ENCODE data around the gene DDX51. TPM values are rescaled to one million over a fixed set of nuclear protein-coding genes. Genes with fewer than 3 reads are reported as not detected.
"Not testable (repeated sequence)": the region's sequence is repeated elsewhere in the genome, so short reads cannot be mapped to it uniquely, and the experiment has no call there.

The DDX51 gene
- total RNA-seq, 1 donor from 2014 or later: 5.1 TPM

DNA sequence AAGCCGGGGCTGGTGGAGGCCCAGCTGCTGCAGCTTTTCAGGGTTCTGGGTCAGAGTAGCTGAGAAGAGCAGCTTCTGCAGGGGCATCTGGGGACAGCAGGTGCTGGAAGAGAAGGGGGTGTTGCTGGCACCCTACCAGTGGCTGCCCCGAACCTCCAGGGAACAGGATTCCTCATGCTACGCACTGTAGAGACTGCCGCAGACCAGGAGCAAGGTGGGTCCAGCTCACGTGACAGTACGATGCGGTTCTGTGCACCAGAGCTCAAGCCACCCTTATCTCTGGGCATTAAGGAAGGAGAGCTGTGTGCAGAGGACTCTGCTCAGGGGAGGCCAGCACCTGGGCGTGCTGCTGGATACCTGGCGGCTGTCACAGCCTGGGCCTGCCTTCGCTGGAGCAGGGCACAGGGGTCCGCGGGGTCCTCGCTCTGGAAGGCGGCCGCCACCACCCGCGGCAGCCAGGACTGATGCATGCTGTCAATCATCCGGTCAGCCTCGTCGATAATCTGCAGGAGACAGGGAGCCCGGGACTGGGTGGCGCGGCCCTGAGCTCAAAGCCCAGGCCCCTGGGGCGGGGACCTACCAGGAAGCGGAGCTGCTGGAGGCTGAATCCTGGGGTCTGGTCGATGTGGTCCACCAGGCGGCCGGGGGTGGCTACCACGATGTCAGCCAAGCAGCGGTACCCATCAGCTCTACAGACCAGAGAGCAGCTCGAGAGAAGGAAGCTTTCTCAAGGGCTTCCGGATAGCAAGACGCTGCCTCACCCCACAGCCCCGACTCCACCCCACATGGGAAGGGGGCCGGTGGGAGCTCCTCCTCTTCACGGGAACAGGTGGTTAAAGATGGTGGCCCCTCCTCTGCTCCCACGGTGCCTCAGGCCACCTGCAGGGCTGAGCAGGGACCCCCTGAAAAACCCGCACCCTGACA lies 2.9 kb downstream of the DDX51 start:
- no peak for DNase-seq (ENCODE audit: low read depth in 2 of 2)

DNA sequence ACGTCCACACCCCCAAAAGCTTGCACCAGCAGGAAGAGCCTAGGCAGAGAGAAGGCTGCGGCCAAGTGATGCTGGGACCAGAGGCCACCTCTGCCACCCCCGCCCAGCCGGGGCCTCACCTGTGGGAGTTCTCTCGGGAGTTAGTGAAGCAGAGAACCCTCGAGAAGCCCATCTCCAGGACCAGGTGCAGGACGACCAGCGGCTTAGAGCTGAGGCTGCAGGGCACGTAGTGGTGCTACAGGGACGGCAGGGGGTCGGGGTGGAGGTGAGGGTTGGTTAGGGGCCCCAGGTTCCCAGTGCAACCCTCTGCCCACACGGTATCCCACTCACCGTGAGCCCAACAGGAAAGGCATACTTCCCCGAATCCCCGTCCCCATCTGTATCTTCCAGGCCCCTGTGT lies 3.6 kb downstream of the DDX51 start:
- DNase-seq (ENCODE audit: low read depth in 2 of 2): no peak

DNA sequence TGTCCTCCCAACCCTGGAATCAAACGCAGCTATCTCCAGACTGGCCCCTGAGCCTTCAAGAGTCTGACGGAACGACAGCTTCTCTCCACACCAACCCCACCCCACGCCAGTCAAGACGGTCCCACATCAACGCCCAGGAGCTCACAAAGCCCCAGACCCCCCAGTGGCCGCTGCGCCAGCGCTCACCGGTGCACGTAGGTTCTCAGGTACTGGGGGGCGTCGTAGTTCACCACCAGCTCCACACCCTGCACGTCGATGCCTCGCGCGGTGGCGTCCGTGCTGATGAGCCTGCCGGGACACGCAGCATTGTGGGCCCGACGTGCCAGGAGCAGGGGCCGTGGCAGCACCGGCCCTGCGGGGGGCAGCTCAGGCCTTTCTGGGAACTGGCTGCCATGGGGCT lies 4.2 kb downstream of the DDX51 start:
- no peak for DNase-seq (ENCODE audit: low read depth in 2 of 2)

GRCh38 chr12:132138941-132139871 lies 4.9 kb downstream of the DDX51 start:
- no peak for DNase-seq (ENCODE audit: low read depth in 2 of 2)

DNA sequence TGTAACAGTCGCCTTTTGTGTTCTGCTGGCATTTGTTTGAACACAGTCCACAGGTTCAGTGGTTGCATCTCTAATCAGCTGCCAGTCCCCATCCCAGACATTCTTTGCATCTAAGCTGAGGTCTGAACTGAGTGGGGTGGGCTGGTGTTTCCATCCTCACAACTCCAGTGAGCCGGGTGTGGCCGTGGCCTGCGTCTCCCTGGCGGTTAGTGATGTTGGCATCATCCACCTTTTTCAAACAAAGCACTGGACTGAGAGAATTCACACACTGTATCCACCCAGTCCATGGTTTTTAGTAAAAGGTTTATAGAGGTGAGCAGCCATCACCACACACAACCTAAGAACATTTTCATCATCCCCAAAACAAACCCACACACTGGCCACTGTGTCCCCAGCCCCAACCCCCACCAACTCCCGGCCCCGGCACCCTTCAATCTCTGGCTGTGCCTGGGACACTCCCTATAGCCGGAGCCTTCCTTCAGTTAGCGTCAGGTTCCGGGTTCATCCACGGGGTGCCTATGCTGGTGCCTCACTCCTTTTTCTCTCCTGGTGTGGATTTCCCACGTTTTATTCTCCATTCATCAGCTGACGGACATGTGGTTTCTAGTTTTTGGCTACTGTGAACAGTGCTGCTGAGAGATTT lies 6.5 kb downstream of the DDX51 start:
- DNase-seq (ENCODE audit: low read depth in 2 of 2): no peak

DNA sequence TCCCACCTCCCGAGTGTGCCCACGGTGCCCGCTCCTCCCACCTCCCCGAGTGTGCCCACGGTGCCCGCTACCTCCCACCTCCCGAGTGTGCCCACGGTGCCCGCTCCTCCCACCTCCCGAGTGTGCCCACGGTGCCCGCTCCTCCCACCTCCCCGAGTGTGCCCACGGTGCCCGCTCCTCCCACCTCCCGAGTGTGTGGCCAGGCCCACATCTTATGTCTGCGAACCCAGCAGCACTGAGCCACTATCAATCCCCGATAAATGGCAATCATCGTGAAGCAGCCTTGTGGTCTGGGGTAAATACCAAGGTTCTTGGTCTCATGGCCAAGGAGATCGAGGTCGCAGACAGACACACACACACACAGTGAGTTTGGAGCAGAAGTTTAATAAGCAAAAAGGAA lies 7.9 kb downstream of the DDX51 start:
- DNase-seq (ENCODE audit: low read depth in 2 of 2): not testable (repeated sequence)

- not testable (repeated sequence) for DNase-seq (ENCODE audit: low read depth in 2 of 2)
Measured at GRCh38 chr12:132134653-132135183, 9.4 kb downstream of the DDX51 start.

DNA sequence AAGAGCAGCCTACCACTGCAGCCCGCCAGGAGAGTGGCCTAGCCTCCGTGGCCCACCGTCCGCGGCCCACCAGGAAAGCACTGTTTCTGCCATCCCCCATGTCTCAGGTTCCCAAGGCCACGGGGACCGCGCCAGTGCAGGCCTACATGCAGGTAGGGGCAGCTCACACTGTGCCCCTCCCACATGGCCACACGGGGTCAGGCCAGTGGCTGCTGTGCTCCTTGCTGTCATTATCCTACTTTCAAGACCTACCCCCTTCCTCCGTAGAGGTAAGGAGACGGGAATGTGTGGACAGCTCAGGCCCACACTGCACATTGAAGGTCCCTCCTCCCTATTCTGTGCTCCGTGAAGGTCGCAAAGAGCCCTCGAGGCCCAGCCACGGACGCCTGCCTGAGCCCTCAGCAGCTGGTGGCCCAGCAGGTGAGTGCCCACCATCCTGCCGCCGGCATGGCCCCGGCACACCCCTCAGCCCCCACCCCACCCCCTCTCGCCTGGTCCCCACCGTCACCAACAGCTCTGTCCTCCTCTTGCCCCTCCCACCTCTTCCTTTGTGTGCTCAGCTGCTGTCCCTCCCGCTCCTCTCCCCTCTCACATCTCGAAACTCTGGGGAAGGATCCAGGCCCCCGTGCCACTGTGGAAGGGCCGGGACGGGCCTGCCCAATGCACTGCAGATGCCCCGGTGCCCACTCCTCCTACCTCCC lies 10.0 kb downstream of the DDX51 start:
- DNase-seq (ENCODE audit: low read depth in 2 of 2): no peak

GRCh38 chr12:132132609-132133430 lies 11.3 kb downstream of the DDX51 start:
- no peak for DNase-seq (ENCODE audit: low read depth in 2 of 2)

DNA sequence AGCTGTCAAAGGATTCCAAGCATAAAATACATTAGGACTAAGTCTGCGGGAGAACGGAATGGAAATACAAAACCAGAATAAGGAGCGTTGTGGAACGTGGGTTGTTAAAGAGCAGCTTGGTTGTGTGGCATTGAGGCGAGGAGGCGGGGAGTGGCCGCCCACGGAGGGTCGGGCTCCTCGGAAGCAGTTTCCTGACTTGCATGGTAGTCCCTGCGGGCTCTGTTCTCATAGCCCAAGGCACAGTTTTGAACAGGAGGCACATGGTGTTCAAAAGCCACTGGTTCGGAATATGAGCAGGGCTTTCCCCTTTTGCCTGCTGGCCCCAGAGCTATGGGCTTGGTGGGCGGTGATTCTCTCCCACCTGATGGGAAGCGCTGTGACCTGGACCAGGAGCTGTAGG lies 12.2 kb downstream of the DDX51 start:
- no peak for DNase-seq (ENCODE audit: low read depth in 2 of 2)

- no peak for DNase-seq (ENCODE audit: low read depth in 2 of 2)
Measured at GRCh38 chr12:132131229-132131628, 12.9 kb downstream of the DDX51 start.

DNA sequence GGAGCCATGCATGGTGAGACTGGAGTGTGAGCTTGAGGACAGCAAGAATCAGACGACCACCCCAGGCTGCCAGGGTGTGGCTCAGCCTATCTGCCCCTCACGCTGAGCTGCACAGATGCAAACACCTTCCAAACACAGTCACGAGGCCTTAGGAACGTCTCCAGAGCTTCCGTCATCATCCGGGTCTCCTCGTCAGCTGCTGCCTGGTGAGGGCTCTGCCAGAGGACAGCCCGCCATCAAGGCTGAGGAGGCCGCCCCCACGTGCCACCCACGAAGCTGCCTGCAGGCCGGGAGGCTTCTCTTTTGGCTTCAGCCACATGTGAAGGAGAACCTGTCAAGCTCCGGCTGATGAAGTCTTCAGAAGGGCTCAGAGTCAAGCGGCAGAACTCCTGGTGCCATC lies 13.4 kb downstream of the DDX51 start:
- DNase-seq (ENCODE audit: low read depth in 2 of 2): no peak

DNA sequence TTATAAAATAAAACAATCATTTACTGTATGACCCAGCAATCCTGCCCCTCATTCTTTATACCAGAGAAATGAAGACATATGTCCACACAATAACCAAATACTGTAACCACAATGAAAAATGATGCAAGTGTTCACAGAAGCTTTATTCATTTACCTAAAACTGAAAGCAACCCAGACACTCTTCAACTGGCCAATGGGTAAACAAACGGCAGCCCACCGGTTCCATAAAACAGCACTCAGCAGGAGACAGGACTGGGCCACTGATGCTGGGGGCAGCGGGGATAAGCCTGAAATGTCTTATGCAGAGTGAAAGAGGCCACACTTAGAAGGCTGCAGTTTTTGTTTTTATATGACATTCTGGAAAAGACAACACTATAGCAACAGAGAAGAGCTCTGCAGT lies 15.1 kb downstream of the DDX51 start:
- DNase-seq (ENCODE audit: low read depth in 2 of 2): no peak

DNA sequence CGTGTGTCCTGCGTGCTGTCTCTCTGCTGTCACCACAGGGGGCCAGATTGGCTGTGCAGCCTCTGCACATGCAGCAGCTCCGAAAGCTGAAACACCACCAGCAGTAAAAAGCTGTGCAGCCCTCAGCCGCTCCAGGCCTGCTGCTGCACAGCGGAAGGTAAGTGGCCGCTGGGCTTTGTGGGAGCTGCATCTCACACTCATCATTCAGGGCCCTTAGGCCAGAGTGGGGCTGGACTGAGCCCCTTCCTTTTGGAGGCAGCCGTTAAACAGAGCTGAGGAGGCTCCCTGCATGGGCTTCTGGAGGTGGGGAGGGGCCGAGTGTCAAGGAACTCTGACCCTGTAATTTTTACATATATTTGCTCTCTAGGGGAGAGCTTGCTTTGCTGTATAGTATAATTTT lies 17.1 kb downstream of the DDX51 start:
- DNase-seq (ENCODE audit: low read depth in 2 of 2): no peak

DNA sequence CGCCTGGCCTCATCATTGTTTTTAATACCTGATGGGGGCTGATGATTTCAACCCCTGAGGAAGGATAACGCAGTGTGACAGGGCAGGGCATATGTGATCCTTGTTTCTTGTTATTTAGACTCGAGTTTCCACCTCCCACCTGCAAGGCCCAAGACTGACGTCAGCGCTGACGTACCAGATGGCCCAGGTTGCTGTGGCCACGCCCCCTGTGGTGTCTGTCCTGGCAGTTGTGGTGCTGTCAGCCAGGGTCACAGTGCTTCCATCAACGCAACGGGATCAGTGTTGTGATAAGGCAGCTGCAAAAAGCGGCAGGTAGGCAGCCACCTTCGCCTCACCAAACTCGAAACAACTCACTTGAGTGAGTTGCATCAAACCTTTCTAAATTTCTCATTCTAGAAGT lies 18.4 kb downstream of the DDX51 start:
- no peak for DNase-seq (ENCODE audit: low read depth in 2 of 2)

DNA sequence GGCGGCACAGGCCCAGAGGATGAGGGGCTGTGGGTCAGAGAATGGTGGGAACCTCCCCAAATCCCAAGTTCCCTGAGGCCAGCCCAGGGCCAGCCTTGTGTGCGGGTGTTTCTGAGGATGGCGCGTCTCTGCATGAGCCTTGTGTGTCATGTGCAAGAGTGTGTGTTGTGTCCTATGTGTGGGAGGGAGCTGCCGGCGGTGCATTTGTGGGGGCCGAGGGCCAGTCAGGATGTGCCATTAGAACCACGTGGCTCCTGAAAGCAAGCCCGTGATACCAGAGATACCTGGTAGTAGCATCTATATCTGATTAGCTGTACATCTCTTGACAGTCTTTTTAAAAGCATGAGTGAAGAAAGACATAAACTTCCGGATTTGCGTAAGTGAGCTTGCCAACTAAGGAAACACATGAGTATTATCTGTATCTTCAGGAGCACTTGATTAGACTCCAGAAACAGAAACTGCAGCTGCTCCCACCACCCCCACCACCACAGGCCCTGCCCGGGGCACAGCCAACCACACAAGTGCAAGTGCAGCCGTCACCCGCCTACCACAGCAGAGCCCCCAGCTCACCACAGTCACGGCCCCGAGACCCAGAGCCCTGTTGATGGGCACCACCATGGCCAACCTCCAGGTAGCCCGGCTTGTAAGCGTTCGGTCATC lies 19.2 kb downstream of the DDX51 start:
- DNase-seq (ENCODE audit: low read depth in 2 of 2): no peak

GRCh38 chr12:132123970-132124765 lies 20.0 kb downstream of the DDX51 start:
- DNase-seq (ENCODE audit: low read depth in 2 of 2): no peak

- DNase-seq (ENCODE audit: low read depth in 2 of 2): no peak
Measured at GRCh38 chr12:132121283-132121682, 22.8 kb downstream of the DDX51 start.

DNA sequence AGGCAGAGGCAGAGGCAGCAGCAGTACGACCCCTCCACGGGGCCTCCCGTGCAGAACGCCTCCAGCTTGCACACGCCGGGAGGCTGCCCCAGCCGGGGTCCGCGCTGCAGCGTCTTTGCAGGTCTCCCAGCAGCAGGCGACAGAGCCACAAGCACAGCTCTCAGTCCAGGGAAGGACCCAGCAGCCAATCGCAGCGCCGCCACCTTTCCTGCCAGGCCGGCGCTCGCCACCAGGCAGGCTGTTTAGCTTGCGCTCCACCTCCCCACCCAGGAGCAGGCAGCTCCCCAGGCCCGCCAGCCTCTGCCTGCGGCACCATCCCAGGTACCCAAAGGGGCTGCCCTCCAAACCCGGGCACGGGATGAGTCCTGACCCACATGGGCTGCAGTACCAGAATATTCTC lies 25.2 kb downstream of the DDX51 start:
- DNase-seq (ENCODE audit: low read depth in 2 of 2): no peak
